Omental fat pad (tissue), 4 donors: ENCODE measurements around the gene PRPSAP1. TPM values are rescaled to one million over a fixed set of nuclear protein-coding genes. Genes with fewer than 3 reads are reported as not detected.
A peak's percentile ranks its signal among the peaks of the same experiment; 100 is the strongest.

Experiments
- ATAC-seq: fragments of 150-250 bp; one replicate; pipeline ENCODE4 v1.9.1; 2016; ENCODE audit warnings: mild to moderate bottlenecking, moderate library complexity; ENCODE audit not compliant: low FRiP score
- DNase-seq: peaks from one replicate; pipeline ENCODE4 v3.0.0-alpha.2; 2019; ENCODE audit warnings: low spot score
- total RNA-seq, 4 donors: library from RNA; depleted of rRNA; stranded (reverse); fragments of >200 nt; gene quantifications; one replicate each; pipeline ENCODE4 v1.1.0, GENCODE V29; 2016
- TF ChIP-seq, protein P1 (sequence below), 3 donors: fragments of 450-650 bp; IDR thresholded peaks; one replicate each; pipeline ENCODE4 v1.5.1; 2016 to 2017; ENCODE audit warnings: antibody characterized with exemption in 3 of 3, mild to moderate bottlenecking in 3 of 3, moderate library complexity in 2 of 3

The PRPSAP1 gene
- total RNA-seq, 4 donors from 2014 or later: 31.3 to 80.4 (median 53.7) TPM

DNA sequence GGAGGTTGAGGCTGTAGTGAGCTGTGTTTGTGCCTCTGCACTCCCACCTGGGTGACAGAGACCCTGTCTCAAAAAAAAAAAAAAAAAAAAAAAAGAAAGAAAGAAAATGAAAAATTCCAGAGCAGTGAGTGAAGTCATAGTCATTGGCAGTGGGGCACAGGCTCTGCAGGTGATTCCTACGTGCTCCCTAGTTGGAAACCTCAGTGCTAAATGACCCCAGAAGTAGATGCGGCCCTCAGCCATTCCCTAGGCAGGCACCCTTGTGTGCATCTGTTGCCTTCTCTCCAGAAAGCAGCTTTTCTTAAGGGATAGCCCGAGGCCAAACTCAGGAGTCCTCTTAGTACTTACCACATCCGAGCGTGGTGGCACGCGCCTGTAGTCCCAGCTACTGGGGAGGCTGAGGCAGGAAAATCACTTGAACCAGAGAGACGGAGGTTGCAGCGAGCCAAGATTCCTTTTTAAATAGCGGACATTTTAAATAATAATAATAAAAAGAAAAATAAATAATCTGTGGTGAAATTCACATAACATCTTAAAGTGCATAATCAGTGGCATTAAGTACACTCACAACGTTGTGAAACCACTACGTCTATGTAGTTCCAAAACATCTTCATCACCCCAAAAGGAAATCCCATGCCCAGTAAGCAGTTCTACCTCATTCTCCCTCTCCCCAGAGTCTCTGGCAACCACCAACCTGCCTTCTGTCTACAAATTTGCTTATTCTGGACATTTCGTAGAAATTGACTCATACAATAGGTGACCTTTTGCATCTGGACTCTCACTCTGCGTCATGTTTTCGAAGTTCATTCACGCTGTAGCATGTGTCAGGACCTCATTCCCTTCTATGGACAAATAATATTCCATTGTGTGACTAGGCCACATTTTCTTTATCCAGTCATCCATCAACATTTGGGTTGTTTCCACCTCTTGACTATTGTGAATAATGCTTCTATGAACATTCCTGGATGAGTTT is 18.2 kb upstream of the PRPSAP1 start:
- no peak for DNase-seq
- no peak for ATAC-seq
- TF ChIP-seq, protein P1, sequence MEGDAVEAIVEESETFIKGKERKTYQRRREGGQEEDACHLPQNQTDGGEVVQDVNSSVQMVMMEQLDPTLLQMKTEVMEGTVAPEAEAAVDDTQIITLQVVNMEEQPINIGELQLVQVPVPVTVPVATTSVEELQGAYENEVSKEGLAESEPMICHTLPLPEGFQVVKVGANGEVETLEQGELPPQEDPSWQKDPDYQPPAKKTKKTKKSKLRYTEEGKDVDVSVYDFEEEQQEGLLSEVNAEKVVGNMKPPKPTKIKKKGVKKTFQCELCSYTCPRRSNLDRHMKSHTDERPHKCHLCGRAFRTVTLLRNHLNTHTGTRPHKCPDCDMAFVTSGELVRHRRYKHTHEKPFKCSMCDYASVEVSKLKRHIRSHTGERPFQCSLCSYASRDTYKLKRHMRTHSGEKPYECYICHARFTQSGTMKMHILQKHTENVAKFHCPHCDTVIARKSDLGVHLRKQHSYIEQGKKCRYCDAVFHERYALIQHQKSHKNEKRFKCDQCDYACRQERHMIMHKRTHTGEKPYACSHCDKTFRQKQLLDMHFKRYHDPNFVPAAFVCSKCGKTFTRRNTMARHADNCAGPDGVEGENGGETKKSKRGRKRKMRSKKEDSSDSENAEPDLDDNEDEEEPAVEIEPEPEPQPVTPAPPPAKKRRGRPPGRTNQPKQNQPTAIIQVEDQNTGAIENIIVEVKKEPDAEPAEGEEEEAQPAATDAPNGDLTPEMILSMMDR (IDR thresholded peaks at IDR 0.05): no peak

- no peak for DNase-seq
- TF ChIP-seq, protein P1 (IDR thresholded peaks at IDR 0.05): peak in 1 of 3 donors; percentile 14
- ATAC-seq: peak; percentile 84
Observed at GRCh38 chr17:76370261-76370993, 16.7 kb upstream of the PRPSAP1 start.

- TF ChIP-seq, protein P1 (IDR thresholded peaks at IDR 0.05): no peak
- ATAC-seq (peak; percentile 14), DNase-seq (no peak)
Observed at GRCh38 chr17:76369804-76370203, 16.1 kb upstream of the PRPSAP1 start.

- no peak for ATAC-seq
Observed at GRCh38 chr17:76369379-76369778, 15.7 kb upstream of the PRPSAP1 start.

GRCh38 chr17:76368545-76368944 is 14.8 kb upstream of the PRPSAP1 start:
- TF ChIP-seq, protein P1 (IDR thresholded peaks at IDR 0.05): no peak
- DNase-seq (no peak), ATAC-seq (no peak)

More at GRCh38 chr17:76369379-76369778, 15.7 kb upstream of the PRPSAP1 start:
- TF ChIP-seq, protein P1 (IDR thresholded peaks at IDR 0.05): no peak
- DNase-seq: no peak

- DNase-seq (no peak), ATAC-seq (no peak)
- TF ChIP-seq, protein P1 (IDR thresholded peaks at IDR 0.05): no peak
Observed at GRCh38 chr17:76367642-76368041, 13.9 kb upstream of the PRPSAP1 start.
